Adrenal gland (tissue), 12 donors: ENCODE data around the gene PCGF3. TPM values are rescaled to one million over a fixed set of nuclear protein-coding genes. Genes with fewer than 3 reads are reported as not detected.

Source experiments
- DNase-seq, 7 donors: peaks; one replicate each; pipeline ENCODE4 v3.0.0-alpha.2; 2019 to 2020
- H3K27ac ChIP-seq, 5 donors: fragments of 200-600 bp; sonication (generic) in 4 of 5; 1 replicate in 3 of 5; 2 replicates in 2 of 5; pipeline versions ENCODE4 v1.5.1 to v1.8.0; 2016 to 2020; ENCODE audit warnings: mild to moderate bottlenecking in 1 of 5
- H3K27me3 ChIP-seq: fragments of 200-600 bp; 2 replicates; pipeline ENCODE4 v1.8.0; 2021
- H3K36me3 ChIP-seq, 2 donors: fragments of 200-600 bp; replicated peaks in 1 of 2; 1 replicate in 1 of 2; 2 replicates in 1 of 2; pipeline versions ENCODE4 v1.5.1 to v1.8.0; 2018 to 2022
- H3K4me1 ChIP-seq, 2 donors: fragments of 200-600 bp; replicated peaks in 1 of 2; 1 replicate in 1 of 2; 2 replicates in 1 of 2; pipeline versions ENCODE4 v1.5.1 to v1.8.0; 2018 to 2021
- H3K4me3 ChIP-seq, 4 donors: fragments of 200-600 bp; sonication (generic) in 3 of 4; one replicate each; pipeline ENCODE4 v1.5.1; 2016 to 2018
- H3K9me3 ChIP-seq, 3 donors: fragments of 200-600 bp; sonication (generic) in 1 of 3; replicated peaks in 1 of 3; 1 replicate in 2 of 3; 2 replicates in 1 of 3; pipeline versions ENCODE4 v1.5.1 to v1.8.0; 2016 to 2021
- CTCF ChIP-seq, 6 experiments: fragments of 450-650 bp in 4 of 6; fragments of 200-600 bp in 2 of 6; sonication (generic) in 1 of 6; IDR thresholded peaks; 1 replicate in 5 of 6; 2 replicates in 1 of 6; pipeline versions ENCODE4 v1.5.1 to v1.8.0; 2016 to 2021; ENCODE audit warnings: antibody characterized with exemption in 6 of 6, mild to moderate bottlenecking in 2 of 6, moderate library complexity in 1 of 6
- POLR2A ChIP-seq, 2 donors: fragments of 450-650 bp; IDR thresholded peaks; one replicate each; pipeline ENCODE4 v1.6.1; 2017; ENCODE audit warnings: antibody characterized with exemption in 2 of 2, mild to moderate bottlenecking in 2 of 2, moderate library complexity in 1 of 2
- WGBS, 4 donors: extraction: QIAGEN DNeasy Blood & Tissue Kit in 2 of 4; methylation state at CpG; one replicate each; pipeline versions ENCODE4 v1.1.5 to v1.1.7; 2013 to 2017; 5-methylcytosine and 5-hydroxymethylcytosine counted together
- intact Hi-C, 2 donors: fragments of 100-400 bp; cut with DNase I; formaldehyde crosslinking; loops; one replicate each; pipeline versions ENCODE4 v1.14.1 to v1.15.0; 2022 to 2023
- polyA plus RNA-seq, 3 donors: library from polyadenylated mRNA; stranded (reverse); fragments of 200-250 nt in 2 of 3; fragments of 350-450 nt in 1 of 3; fragmentation: Illumina TruSeq in 1 of 3; extraction: RNeasy Lipid Tissue Mini Kit (QIAGEN cat#74804) in 1 of 3; gene quantifications; one replicate each; pipeline ENCODE4 v1.2.3, GENCODE V29; 2013 to 2014
- total RNA-seq, 9 donors: library from RNA; depleted of rRNA in 4 of 9; stranded (reverse); fragments of >200 nt in 4 of 9; fragments of 120-200 nt in 1 of 9; fragmentation: NEBNext Ultra II Directional in 1 of 9; extraction: Animal tissue kit (Norgen Biotek cat#: 25700) in 1 of 9; gene quantifications; one replicate each; pipeline versions ENCODE4 v1.1.0 to v1.2.4, GENCODE V29; 2013 to 2023
- donor health status: healthy with polysubstance abuse.
- donor health status: Bipolar disorder and iron deficiency.
- donor health status: DM: yes; HTN: yes; CAD: no.
- donor health status: DM: no; HTN: no; CAD: no.
- donor health status: DM: no; HTN: no; CAD: no.
- donor health status: DM: yes; HTN: yes; CAD: no.

The PCGF3 gene
- total and polyA plus RNA-seq, 12 donors: 26.4 to 178 (median 70.7) TPM

- TF ChIP-seq CTCF (IDR thresholded peaks at IDR 0.05) (no peak), POLR2A (IDR thresholded peaks at IDR 0.05) (no peak)
- H3K27me3 ChIP-seq: no peaks in the 10 kb centered on the region
- H3K4me1 ChIP-seq: no peaks in the 10 kb centered on the region
- intact Hi-C loops: no loop called here
- H3K9me3 ChIP-seq: no peaks in the 10 kb centered on the region
- no peaks in the 10 kb centered on the region for H3K36me3 ChIP-seq
- no peak for DNase-seq
- H3K27ac ChIP-seq: no peak overlapping the region
- 78 to 90% (median 83%) methylated on average over 17 to 20 of the region's 20 CpGs for WGBS, 4 donors
- H3K4me3 ChIP-seq: no peak overlapping the region
Observed at GRCh38 chr4:819401-820229, 114.0 kb downstream of the PCGF3 start.

Other genes with a start within 250 kb of the PCGF3 start
- 10 to 100 TPM in 8 of 9 donors, 1 to 10 TPM in 1; 4.0 to 32.7 (median 20.6) TPM for gene ZNF721, start 206.7 kb upstream of the PCGF3 start, total RNA-seq
- gene ZNF721, start 206.7 kb upstream of the PCGF3 start, polyA plus RNA-seq: 10 to 100 TPM; 17.5 to 27.1 (median 19.0) TPM
- 10 to 100 TPM; 25.7 to 63.8 (median 46.5) TPM for gene PIGG, start 206.6 kb upstream of the PCGF3 start, total RNA-seq
- 100 to 1,000 TPM in 1 of 3 donors, 10 to 100 TPM in 2; 31.4 to 115 (median 66.5) TPM for gene PIGG, start 206.6 kb upstream of the PCGF3 start, polyA plus RNA-seq
- gene TMEM271, start 129.5 kb upstream of the PCGF3 start, total RNA-seq: 1 to 10 TPM in 2 of 9 donors, under 1 TPM in 2, not detected in 5; 0.06 to 1.9 (median 1.1) TPM
- under 1 TPM; 0.54 to 0.64 (median 0.60) TPM for gene TMEM271, start 129.5 kb upstream of the PCGF3 start, polyA plus RNA-seq
- 10 to 100 TPM in 1 of 9 donors, 1 to 10 TPM in 5, under 1 TPM in 1, not detected in 2; 0.86 to 26.6 (median 2.5) TPM for gene PDE6B, start 80.3 kb upstream of the PCGF3 start, total RNA-seq
- gene PDE6B, start 80.3 kb upstream of the PCGF3 start, polyA plus RNA-seq: 1 to 10 TPM in 1 of 3 donors, under 1 TPM in 2; 0.68 to 1.8 (median 0.71) TPM
- gene ATP5ME, start 31.6 kb upstream of the PCGF3 start, total RNA-seq: 100 to 1,000 TPM in 7 of 9 donors, 10 to 100 TPM in 2; 43.4 to 973 (median 307) TPM
- 1,000 to 10,000 TPM in 1 of 3 donors, 100 to 1,000 TPM in 2; 501 to 1,353 (median 885) TPM for gene ATP5ME, start 31.6 kb upstream of the PCGF3 start, polyA plus RNA-seq
- gene MYL5, start 31.3 kb upstream of the PCGF3 start, total RNA-seq: 10 to 100 TPM in 8 of 9 donors, 1 to 10 TPM in 1; 5.9 to 31.7 (median 19.9) TPM
- gene MYL5, start 31.3 kb upstream of the PCGF3 start, polyA plus RNA-seq: 10 to 100 TPM; 13.3 to 77.6 (median 64.4) TPM
- 10 to 100 TPM in 3 of 9 donors, 1 to 10 TPM in 6; 2.4 to 15.0 (median 6.7) TPM for gene SLC49A3, start 16.7 kb upstream of the PCGF3 start, total RNA-seq
- gene SLC49A3, start 16.7 kb upstream of the PCGF3 start, polyA plus RNA-seq: 10 to 100 TPM in 2 of 3 donors, 1 to 10 TPM in 1; 1.4 to 24.5 (median 11.1) TPM
- 10 to 100 TPM in 3 of 9 donors, 1 to 10 TPM in 6; 1.7 to 25.3 (median 5.8) TPM for gene CPLX1, start 120.3 kb downstream of the PCGF3 start, total RNA-seq
- 10 to 100 TPM in 2 of 3 donors, 1 to 10 TPM in 1; 6.3 to 24.2 (median 14.9) TPM for gene CPLX1, start 120.3 kb downstream of the PCGF3 start, polyA plus RNA-seq
- gene GAK, start 226.5 kb downstream of the PCGF3 start, total RNA-seq: 100 to 1,000 TPM in 6 of 9 donors, 10 to 100 TPM in 3; 69.1 to 176 (median 128) TPM
- 100 to 1,000 TPM in 2 of 3 donors, 10 to 100 TPM in 1; 39.0 to 381 (median 224) TPM for gene GAK, start 226.5 kb downstream of the PCGF3 start, polyA plus RNA-seq
- 10 to 100 TPM; 20.2 to 70.4 (median 46.7) TPM for gene TMEM175, start 226.6 kb downstream of the PCGF3 start, total RNA-seq
- 100 to 1,000 TPM in 2 of 3 donors, 10 to 100 TPM in 1; 22.4 to 142 (median 113) TPM for gene TMEM175, start 226.6 kb downstream of the PCGF3 start, polyA plus RNA-seq